T-helper 17 cell (primary cell): ENCODE results near the gene KRTAP3-2. TPM values are rescaled to one million over a fixed set of nuclear protein-coding genes. Genes with fewer than 3 reads are reported as not detected.

Source experiments
- ATAC-seq: fragments of 150-1000 bp; cut with Tn5 transposase; 2 replicates; pipeline ENCODE4 v1.10.0; 2021; ENCODE audit warnings: mild to moderate bottlenecking, moderate library complexity
- DNase-seq, 3 donors: peaks; one replicate each; pipeline versions ENCODE4 v3.0.0 to v3.0.0-alpha.2; 2020 to 2021
- H3K9me3 ChIP-seq: one replicate; pipeline ENCODE4 v1.7.0; 2013; ENCODE audit warnings: low read length, mild to moderate bottlenecking; ENCODE audit not compliant: control insufficient read depth, poor library complexity, severe bottlenecking
- H3K27ac Mint-ChIP-seq: one replicate; pipeline ENCODE4 v1.8.0; 2022; ENCODE audit warnings: mild to moderate bottlenecking, moderate library complexity, mixed read lengths
- H3K27me3 Mint-ChIP-seq: one replicate; pipeline ENCODE4 v1.8.0; 2022; ENCODE audit warnings: mixed read lengths
- H3K36me3 Mint-ChIP-seq: one replicate; pipeline ENCODE4 v1.8.0; 2022; ENCODE audit warnings: low read depth, mixed read lengths
- H3K4me1 Mint-ChIP-seq: one replicate; pipeline ENCODE4 v1.8.0; 2022; ENCODE audit warnings: mild to moderate bottlenecking, mixed read lengths
- H3K4me3 Mint-ChIP-seq: one replicate; pipeline ENCODE4 v1.8.0; 2022; ENCODE audit warnings: mild to moderate bottlenecking, moderate library complexity, mixed read lengths
- total RNA-seq, 4 donors: library from RNA in 2 of 4; stranded (reverse) in 2 of 4; gene quantifications; one replicate each; pipeline ENCODE4 v1.2.3 and lab custom pipeline; 2022 to 2026

Gene KRTAP3-2
- total RNA-seq, 2 donors from 2014 or later = not detected

GRCh38 chr17:40951011-40951622 is 48.6 kb downstream of the KRTAP3-2 start:
- Mint-ChIP-seq H3K27me3 (peaks cover 92% of the 10 kb centered on the region), H3K36me3 (peaks cover under 1% of the 10 kb centered on the region), H3K4me1 (peaks cover 2% of the 10 kb centered on the region), H3K27ac (no peak overlapping the region), H3K4me3 (no peak overlapping the region)
- no peaks in the 10 kb centered on the region for H3K9me3 ChIP-seq
- ATAC-seq (no peak), DNase-seq (no peak)

GRCh38 chr17:40950176-40950575 is 49.5 kb downstream of the KRTAP3-2 start:
- Mint-ChIP-seq H3K27me3 (peaks cover 92% of the 10 kb centered on the region), H3K27ac (no peak overlapping the region), H3K4me1 (peaks cover 2% of the 10 kb centered on the region), H3K36me3 (peaks cover 2% of the 10 kb centered on the region), H3K4me3 (no peak overlapping the region)
- DNase-seq = no peak
- no peak for ATAC-seq
- no peaks in the 10 kb centered on the region for H3K9me3 ChIP-seq

GRCh38 chr17:40949418-40949817 is 50.3 kb downstream of the KRTAP3-2 start:
- H3K9me3 ChIP-seq = no peaks in the 10 kb centered on the region
- Mint-ChIP-seq H3K4me3 (no peak overlapping the region), H3K27ac (no peak overlapping the region), H3K36me3 (peaks cover 2% of the 10 kb centered on the region), H3K27me3 (peaks cover 92% of the 10 kb centered on the region), H3K4me1 (no peaks in the 10 kb centered on the region)
- ATAC-seq (no peak), DNase-seq (no peak)

Other genes with a start within 250 kb of the KRTAP3-2 start
- not detected for gene KRT25, start 244.6 kb downstream of the KRTAP3-2 start, total RNA-seq
- gene KRT26, start 227.7 kb downstream of the KRTAP3-2 start, total RNA-seq = not detected
- gene KRT27, start 217.4 kb downstream of the KRTAP3-2 start, total RNA-seq = not detected
- not detected for gene KRT28, start 199.9 kb downstream of the KRTAP3-2 start, total RNA-seq
- 10 to 100 TPM; 25.2 to 28.3 TPM for gene KRT10, start 177.3 kb downstream of the KRTAP3-2 start, total RNA-seq
- gene KRT12, start 132.7 kb downstream of the KRTAP3-2 start, total RNA-seq = not detected
- gene KRT20, start 114.7 kb downstream of the KRTAP3-2 start, total RNA-seq = not detected
- not detected for gene KRT23, start 62.3 kb downstream of the KRTAP3-2 start, total RNA-seq
- gene KRT39, start 33.0 kb downstream of the KRTAP3-2 start, total RNA-seq = not detected
- not detected for gene KRT40, start 15.6 kb downstream of the KRTAP3-2 start, total RNA-seq
- not detected for gene KRTAP3-3, start 5.7 kb downstream of the KRTAP3-2 start, total RNA-seq
- gene KRTAP3-1, start 9.2 kb upstream of the KRTAP3-2 start, total RNA-seq = not detected
- not detected for gene KRTAP1-5, start 27.3 kb upstream of the KRTAP3-2 start, total RNA-seq
- not detected for gene KRTAP1-4, start 30.3 kb upstream of the KRTAP3-2 start, total RNA-seq
- not detected for gene KRTAP1-3, start 35.0 kb upstream of the KRTAP3-2 start, total RNA-seq
- not detected for gene KRTAP1-1, start 41.5 kb upstream of the KRTAP3-2 start, total RNA-seq
- not detected for gene KRTAP2-1, start 47.4 kb upstream of the KRTAP3-2 start, total RNA-seq
- gene KRTAP2-2, start 55.3 kb upstream of the KRTAP3-2 start, total RNA-seq = not detected
- gene KRTAP2-3, start 60.2 kb upstream of the KRTAP3-2 start, total RNA-seq = not detected
- gene KRTAP2-4, start 66.0 kb upstream of the KRTAP3-2 start, total RNA-seq = not detected
- gene KRTAP4-7, start 84.2 kb upstream of the KRTAP3-2 start, total RNA-seq = not detected
- not detected for gene KRTAP4-8, start 98.2 kb upstream of the KRTAP3-2 start, total RNA-seq
- not detected for gene KRTAP4-16, start 102.3 kb upstream of the KRTAP3-2 start, total RNA-seq
- not detected for gene KRTAP4-9, start 105.5 kb upstream of the KRTAP3-2 start, total RNA-seq
- gene KRTAP4-11, start 118.5 kb upstream of the KRTAP3-2 start, total RNA-seq = not detected
- not detected for gene KRTAP4-12, start 124.3 kb upstream of the KRTAP3-2 start, total RNA-seq
- gene KRTAP4-6, start 140.6 kb upstream of the KRTAP3-2 start, total RNA-seq = not detected
- not detected for gene KRTAP4-5, start 149.9 kb upstream of the KRTAP3-2 start, total RNA-seq
- not detected for gene KRTAP4-4, start 160.8 kb upstream of the KRTAP3-2 start, total RNA-seq
- not detected for gene KRTAP4-3, start 168.3 kb upstream of the KRTAP3-2 start, total RNA-seq
- gene KRTAP4-2, start 178.3 kb upstream of the KRTAP3-2 start, total RNA-seq = not detected
- gene KRTAP4-1, start 185.0 kb upstream of the KRTAP3-2 start, total RNA-seq = not detected
- not detected for gene KRTAP9-1, start 190.0 kb upstream of the KRTAP3-2 start, total RNA-seq
- not detected for gene KRTAP9-2, start 226.7 kb upstream of the KRTAP3-2 start, total RNA-seq
- not detected for gene KRTAP9-3, start 232.5 kb upstream of the KRTAP3-2 start, total RNA-seq
- not detected for gene KRTAP9-8, start 238.1 kb upstream of the KRTAP3-2 start, total RNA-seq
- gene KRTAP9-4, start 249.8 kb upstream of the KRTAP3-2 start, total RNA-seq = not detected